Vagina (tissue), 2 donors: ENCODE data around the gene TRIO.

ENCODE experiments used
- CTCF ChIP-seq, 3 experiments: fragments of 450-650 bp in 2 of 3; fragments of 200-600 bp in 1 of 3; sonication (generic) in 1 of 3; IDR thresholded peaks; one replicate each; pipeline ENCODE4 v1.5.1; 2017 to 2019; ENCODE audit warnings: antibody characterized with exemption in 3 of 3, mild to moderate bottlenecking in 2 of 3, moderate library complexity in 2 of 3
- POLR2AphosphoS5 ChIP-seq, 2 donors: sonication (generic); formaldehyde crosslinking; IDR thresholded peaks; one replicate each; pipeline ENCODE4 v1.9.0; 2017; ENCODE audit warnings: antibody characterized with exemption in 2 of 2, mild to moderate bottlenecking in 2 of 2, low read depth in 1 of 2; ENCODE audit not compliant: insufficient read depth in 1 of 2

- no peak for TF ChIP-seq CTCF (IDR thresholded peaks at IDR 0.05)
- no peak for TF ChIP-seq POLR2AphosphoS5 (IDR thresholded peaks at IDR 0.05; ENCODE audit: insufficient read depth in 1 of 2, low read depth in 1 of 2)
These were observed 82.2 kb downstream of the TRIO start for GRCh38 chr5:14225173-14225834.
